Large intestine (tissue), 3 donors: Measurements from ENCODE around the gene CDC37L1. TPM values are rescaled to one million over a fixed set of nuclear protein-coding genes. Genes with fewer than 3 reads are reported as not detected.
"Not testable (repeated sequence)": the region's sequence is repeated elsewhere in the genome, so short reads cannot be mapped to it uniquely, and the experiment has no call there.

Experiments used
- DNase-seq, 2 donors: peaks; one replicate each; pipeline versions ENCODE4 v3.0.0 to v3.0.0-alpha.2; 2013
- H3K27ac ChIP-seq: one replicate; pipeline ENCODE4 v1.5.1; 2013; ENCODE audit warnings: low read length
- H3K27me3 ChIP-seq: 2 replicates; pipeline ENCODE4 v1.6.1; 2013; ENCODE audit warnings: low read length; ENCODE audit not compliant: control insufficient read depth, insufficient read depth
- H3K36me3 ChIP-seq: 2 replicates; pipeline ENCODE4 v1.6.1; 2013; ENCODE audit warnings: low read length; ENCODE audit not compliant: control insufficient read depth, insufficient read depth
- H3K4me1 ChIP-seq: one replicate; pipeline ENCODE4 v1.6.1; 2013; ENCODE audit warnings: low read length; ENCODE audit not compliant: control insufficient read depth, insufficient read depth
- H3K4me3 ChIP-seq: one replicate; pipeline ENCODE4 v1.5.1; 2013; ENCODE audit warnings: low read length
- H3K9me3 ChIP-seq: one replicate; pipeline ENCODE4 v1.6.1; 2013; ENCODE audit warnings: mild to moderate bottlenecking, low read depth, low read length, moderate library complexity; ENCODE audit not compliant: control insufficient read depth
- WGBS: methylation state at CpG from one replicate; pipeline ENCODE4 v1.1.5; 2013; ENCODE audit warnings: low lambda C conversion rate; ENCODE audit not compliant: insufficient coverage; 5-methylcytosine and 5-hydroxymethylcytosine counted together
- polyA plus RNA-seq: library from polyadenylated mRNA; unstranded; fragments of 120-200 nt; gene quantifications from one replicate; pipeline ENCODE4 v1.2.1, GENCODE V29; 2013

Gene CDC37L1
- polyA plus RNA-seq, 1 donor, result 16.4 TPM

DNA sequence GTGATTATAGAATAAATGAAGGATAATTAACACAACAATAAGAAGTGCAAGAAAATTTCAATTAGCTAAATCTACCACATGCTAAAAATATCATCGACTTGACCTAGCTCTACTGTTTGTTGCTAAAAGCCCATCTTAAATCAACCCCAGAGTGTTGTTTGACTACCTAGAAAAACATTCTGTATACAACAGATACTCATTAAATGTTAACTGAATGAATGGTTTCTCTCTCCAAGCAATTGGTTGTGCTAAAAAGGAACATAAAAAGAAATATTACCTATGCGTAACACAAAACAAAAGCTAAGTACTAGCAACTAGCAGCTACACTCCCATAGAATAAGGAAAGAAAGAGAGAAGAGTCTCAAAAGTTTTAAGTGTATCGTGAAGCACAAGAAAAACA lies 22.7 kb upstream of the CDC37L1 start:
- no peaks in the 10 kb centered on the region for H3K27me3 ChIP-seq
- 100% methylated on average over 1 of the region's 3 CpGs for WGBS
- DNase-seq, result no peak

DNA sequence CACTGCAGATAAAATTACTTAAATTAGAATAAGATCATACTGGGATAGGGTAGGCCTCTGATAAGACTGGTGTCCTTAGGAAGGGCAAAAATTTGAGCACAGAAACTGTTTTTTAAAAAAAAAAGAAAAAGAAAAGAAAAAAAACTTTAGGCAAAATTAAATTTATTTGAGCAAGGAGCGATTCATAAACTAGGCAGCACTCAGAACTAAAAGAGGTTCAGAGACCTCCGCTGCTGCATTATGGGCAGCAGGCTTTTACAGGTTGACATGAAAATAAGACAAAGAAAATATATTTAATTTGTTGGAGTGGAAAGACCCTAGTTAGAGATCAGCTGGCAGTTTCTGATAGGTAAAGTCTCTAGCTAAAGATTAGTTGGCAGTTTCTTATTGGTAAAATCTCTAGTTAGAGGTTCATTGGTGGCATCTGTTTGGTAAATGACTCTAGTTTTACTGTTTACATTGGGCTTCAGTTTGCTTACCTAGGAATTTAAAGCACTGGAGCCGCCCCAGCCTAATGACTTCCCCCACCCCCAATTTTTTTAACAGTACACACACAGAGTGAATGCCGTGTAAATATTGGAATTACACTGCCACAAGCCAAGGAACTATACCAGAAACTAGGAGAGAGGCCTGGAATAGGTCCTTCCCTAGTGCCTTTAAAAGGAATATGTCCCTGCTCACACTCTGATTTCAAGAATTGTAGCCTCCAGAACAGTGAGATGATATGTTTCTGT lies 21.8 kb upstream of the CDC37L1 start:
- Histone ChIP-seq H3K36me3 (peaks cover 5% of the 10 kb centered on the region), H3K27ac (no peak overlapping the region), H3K9me3 (no peaks in the 10 kb centered on the region), H3K27me3 (no peaks in the 10 kb centered on the region), H3K4me3 (no peak overlapping the region), H3K4me1 (peaks cover 6% of the 10 kb centered on the region)
- WGBS, result 97% methylated on average over 2 of the region's 4 CpGs
- DNase-seq, result peak in 1 of 2 donors; percentile 17

More for the DNA sequence above, 22.7 kb upstream of the CDC37L1 start:
- H3K36me3 ChIP-seq, result peaks cover 5% of the 10 kb centered on the region
- no peaks in the 10 kb centered on the region for H3K9me3 ChIP-seq
- no peak overlapping the region for H3K4me3 ChIP-seq
- peaks cover 3% of the 10 kb centered on the region for H3K4me1 ChIP-seq
- H3K27ac ChIP-seq, result no peak overlapping the region

DNA sequence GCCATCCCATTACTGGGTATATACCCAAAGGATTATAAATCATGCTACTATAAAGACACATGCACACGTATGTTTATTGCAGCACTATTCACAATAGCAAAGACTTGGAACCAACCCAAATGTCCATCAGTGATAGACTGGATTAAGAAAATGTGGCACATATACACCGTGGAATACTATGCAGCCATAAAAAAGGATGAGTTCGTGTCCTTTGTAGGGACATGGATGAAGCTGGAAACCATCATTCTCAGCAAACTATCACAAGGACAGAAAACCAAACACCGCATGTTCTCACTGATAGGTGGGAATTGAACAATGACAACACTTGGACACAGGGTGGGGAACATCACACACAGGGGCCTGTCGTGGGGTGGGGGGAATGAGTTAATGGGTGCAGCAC lies 18.7 kb upstream of the CDC37L1 start:
- not testable (repeated sequence) for H3K27me3 ChIP-seq, H3K36me3 ChIP-seq, H3K4me3 ChIP-seq, DNase-seq, H3K27ac ChIP-seq, H3K9me3 ChIP-seq
- H3K4me1 ChIP-seq, result peaks cover 21% of the 10 kb centered on the region
- WGBS, result no CpG with 5 or more reads among the region's 5 CpGs

DNA sequence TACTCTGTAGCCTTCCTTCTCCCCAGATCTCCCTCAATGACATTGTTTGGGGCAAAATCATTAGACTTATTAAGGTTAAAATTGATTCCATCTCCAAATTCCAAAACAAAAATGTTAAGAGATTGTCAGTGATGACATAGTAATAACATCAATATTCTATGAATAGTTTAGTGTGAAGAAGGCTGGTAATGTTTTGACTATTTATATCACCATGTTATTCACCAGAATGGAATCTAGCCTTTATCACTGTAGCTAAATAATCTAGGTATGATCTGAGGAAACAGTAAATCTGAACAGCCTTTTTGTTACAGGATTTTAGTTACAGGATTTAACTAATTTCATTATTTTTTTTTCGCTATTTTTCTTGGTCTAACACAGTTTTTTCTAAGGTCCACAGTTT lies 18.2 kb upstream of the CDC37L1 start:
- no peaks in the 10 kb centered on the region for H3K9me3 ChIP-seq
- H3K36me3 ChIP-seq, result peaks cover under 1% of the 10 kb centered on the region
- DNase-seq, result no peak
- H3K27ac ChIP-seq, result no peak overlapping the region
- H3K4me1 ChIP-seq, result peaks cover 21% of the 10 kb centered on the region
- no peaks in the 10 kb centered on the region for H3K27me3 ChIP-seq
- no peak overlapping the region for H3K4me3 ChIP-seq
- no CpG with 5 or more reads among the region's 1 CpG for WGBS

DNA sequence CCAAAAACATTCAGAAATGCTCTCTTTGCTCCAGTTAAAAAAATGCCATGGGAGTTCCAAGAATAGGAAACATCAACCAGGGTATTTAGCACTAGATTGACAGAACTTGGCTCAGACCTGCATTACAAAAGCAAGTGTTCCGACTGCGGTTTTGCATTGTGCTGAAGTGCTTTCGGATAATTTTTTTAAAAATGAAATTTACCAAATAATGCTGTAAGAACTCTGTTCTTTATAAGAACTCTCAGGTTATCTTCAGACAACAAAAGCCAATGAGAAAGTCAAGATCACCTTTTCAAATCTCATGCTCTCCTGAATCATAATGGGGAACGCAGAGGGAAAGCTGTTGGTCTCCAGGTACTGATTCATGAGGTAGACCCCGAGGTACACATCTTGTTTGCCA lies 17.8 kb upstream of the CDC37L1 start:
- peak overlapping the region; percentile 73 for H3K4me3 ChIP-seq
- 48% methylated on average over 3 of the region's 5 CpGs for WGBS
- no peaks in the 10 kb centered on the region for H3K9me3 ChIP-seq
- no peaks in the 10 kb centered on the region for H3K27me3 ChIP-seq
- H3K27ac ChIP-seq, result no peak overlapping the region
- H3K4me1 ChIP-seq, result peaks cover 21% of the 10 kb centered on the region
- no peak for DNase-seq
- H3K36me3 ChIP-seq, result no peaks in the 10 kb centered on the region

DNA sequence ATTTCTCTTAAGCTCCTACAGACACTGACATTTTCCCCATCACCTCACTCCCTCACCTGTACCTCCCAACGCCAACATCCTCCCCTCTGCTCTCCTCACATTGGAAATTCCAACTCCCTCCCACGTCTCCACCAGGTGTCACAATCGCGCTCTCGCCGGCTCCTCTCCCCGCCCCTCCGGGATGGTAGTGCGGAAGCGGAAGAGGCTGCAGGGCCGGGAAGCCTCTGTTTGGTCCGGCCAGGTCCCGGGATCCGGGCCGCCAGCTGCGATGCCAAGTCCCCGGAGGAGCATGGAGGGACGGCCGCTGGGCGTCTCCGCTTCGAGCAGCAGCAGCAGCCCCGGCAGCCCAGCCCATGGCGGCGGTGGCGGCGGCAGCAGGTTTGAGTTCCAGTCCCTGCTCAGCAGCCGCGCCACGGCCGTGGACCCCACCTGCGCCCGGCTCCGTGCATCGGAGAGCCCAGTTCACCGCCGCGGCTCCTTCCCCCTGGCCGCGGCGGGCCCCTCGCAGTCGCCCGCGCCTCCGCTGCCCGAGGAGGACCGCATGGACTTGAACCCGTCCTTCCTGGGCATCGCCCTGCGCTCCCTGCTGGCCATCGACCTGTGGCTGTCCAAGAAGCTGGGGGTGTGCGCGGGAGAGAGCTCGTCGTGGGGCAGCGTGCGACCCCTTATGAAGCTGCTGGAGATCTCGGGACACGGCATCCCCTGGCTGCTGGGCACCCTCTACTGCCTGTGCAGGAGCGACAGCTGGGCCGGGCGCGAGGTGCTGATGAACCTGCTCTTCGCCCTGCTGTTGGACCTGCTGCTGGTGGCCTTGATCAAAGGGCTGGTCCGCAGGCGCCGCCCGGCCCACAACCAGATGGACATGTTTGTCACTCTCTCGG lies 17.0 kb upstream of the CDC37L1 start, which contains the start of gene PLPP6:
Gene PLPP6, plus strand, starts transcription at position 187 of the 881 bp plus-strand sequence. Its CDS starts 82 bp downstream, at position 269.
- Histone ChIP-seq H3K27me3 (no peaks in the 10 kb centered on the region), H3K36me3 (no peaks in the 10 kb centered on the region), H3K9me3 (no peaks in the 10 kb centered on the region), H3K27ac (peak within 1 kb of the TSS; percentile 82), H3K4me1 (peaks cover 21% of the 10 kb centered on the region), H3K4me3 (peak within 1 kb of the TSS; percentile 73)
- DNase-seq, result peak; percentile 88 to 91
- 17% methylated on average over 1 of the region's 70 CpGs for WGBS

DNA sequence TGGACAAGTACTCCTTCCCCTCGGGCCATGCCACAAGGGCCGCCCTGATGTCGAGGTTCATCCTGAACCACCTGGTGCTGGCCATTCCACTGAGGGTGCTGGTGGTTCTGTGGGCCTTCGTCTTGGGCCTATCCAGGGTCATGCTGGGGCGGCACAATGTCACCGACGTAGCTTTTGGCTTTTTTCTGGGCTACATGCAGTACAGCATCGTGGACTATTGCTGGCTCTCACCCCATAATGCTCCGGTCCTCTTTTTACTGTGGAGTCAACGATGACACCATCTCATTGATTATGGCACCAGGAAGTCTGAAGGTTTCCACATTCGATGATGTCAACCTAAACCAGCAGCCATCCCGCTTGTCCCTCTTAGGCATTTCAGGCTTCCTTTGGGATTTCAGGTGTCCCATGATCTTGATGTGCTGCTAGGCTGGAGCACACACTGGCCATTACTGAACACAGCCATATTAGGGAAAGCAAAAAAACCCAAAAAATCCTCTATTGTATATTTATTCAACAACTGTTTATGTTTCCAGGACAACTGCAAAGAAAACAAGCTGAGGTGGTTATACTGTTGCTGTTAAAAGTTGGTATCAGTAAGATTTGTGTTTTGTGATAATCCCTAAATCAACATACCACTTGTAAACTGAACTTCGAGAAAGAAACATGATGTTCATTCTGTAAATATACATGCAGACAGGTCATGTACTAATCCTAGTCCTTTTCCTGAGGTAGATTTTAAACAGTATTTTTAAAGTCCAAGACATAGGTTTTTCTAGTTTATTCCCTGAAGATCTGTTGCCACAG lies 16.2 kb upstream of the CDC37L1 start:
- H3K9me3 ChIP-seq, result no peaks in the 10 kb centered on the region
- H3K4me1 ChIP-seq, result peaks cover 21% of the 10 kb centered on the region
- DNase-seq, result peak; percentile 31 to 77
- H3K4me3 ChIP-seq, result peak overlapping the region; percentile 73
- WGBS, result no CpG with 5 or more reads among the region's 13 CpGs
- H3K36me3 ChIP-seq, result no peaks in the 10 kb centered on the region
- H3K27ac ChIP-seq, result peak overlapping the region; percentile 82
- H3K27me3 ChIP-seq, result no peaks in the 10 kb centered on the region

DNA sequence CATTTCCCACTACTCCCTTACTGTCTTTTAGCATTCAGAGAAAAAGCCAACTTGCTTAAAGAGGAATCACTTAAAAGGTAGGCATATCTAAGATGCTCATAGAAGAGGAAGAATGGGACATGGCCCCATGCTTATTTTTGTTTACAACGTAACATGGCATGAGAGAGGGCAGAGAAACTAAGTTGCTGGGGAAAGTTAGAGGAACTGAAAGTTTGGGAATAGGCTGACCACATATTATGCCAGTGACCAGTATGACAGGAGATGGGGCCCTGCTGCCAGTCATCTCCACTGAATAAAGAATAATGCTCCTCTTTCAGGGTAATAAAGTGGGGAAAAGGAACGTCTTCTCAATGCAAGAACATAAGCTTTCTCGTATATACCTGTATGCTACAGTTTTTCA lies 15.4 kb upstream of the CDC37L1 start:
- Histone ChIP-seq H3K36me3 (no peaks in the 10 kb centered on the region), H3K4me3 (peak overlapping the region; percentile 73), H3K9me3 (no peaks in the 10 kb centered on the region), H3K27ac (peak overlapping the region; percentile 82), H3K4me1 (peaks cover 21% of the 10 kb centered on the region), H3K27me3 (no peaks in the 10 kb centered on the region)
- peak in 1 of 2 donors; percentile 15 for DNase-seq
- WGBS, result no CpG with 5 or more reads among the region's 3 CpGs

DNA sequence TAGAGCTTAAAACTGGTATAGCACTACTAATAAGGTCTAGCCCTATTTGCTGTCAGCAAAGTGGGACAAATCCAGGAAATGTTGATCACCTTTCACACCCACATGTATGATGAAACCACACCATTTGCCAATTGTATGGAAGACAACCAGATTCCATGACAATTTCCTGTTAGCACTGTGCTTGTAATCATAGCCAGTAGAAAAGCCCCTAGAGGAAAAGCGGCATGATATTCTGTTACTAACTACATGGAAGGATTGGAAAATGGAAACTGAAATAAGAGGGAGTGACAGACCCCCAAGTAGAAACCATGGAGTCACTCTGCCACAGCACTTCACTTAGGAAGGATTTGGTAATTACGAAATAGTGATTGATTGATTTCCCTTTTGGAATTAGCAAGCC lies 14.0 kb upstream of the CDC37L1 start:
- no peaks in the 10 kb centered on the region for H3K9me3 ChIP-seq
- peaks cover 21% of the 10 kb centered on the region for H3K4me1 ChIP-seq
- peak overlapping the region; percentile 79 for H3K4me3 ChIP-seq
- peak; percentile 33 to 64 for DNase-seq
- peak overlapping the region; percentile 87 for H3K27ac ChIP-seq
- no peaks in the 10 kb centered on the region for H3K27me3 ChIP-seq
- H3K36me3 ChIP-seq, result no peaks in the 10 kb centered on the region
- 80% methylated on average over 1 of the region's 2 CpGs for WGBS
